Activated naive CD4-positive, alpha-beta T cell treated with anti-CD3 and anti-CD28 coated beads for 36 hours (primary cell): ENCODE data around the gene ST7. TPM values are rescaled to one million over a fixed set of nuclear protein-coding genes. Genes with fewer than 3 reads are reported as not detected.

Experiments used
- CTCF ChIA-PET: fragments of 350-600 bp; sonication (Branson Sonifier 250); formaldehyde crosslinking; loops from one replicate; lab custom pipeline; 2021; ENCODE audit warnings: antibody characterized with exemption; lab: Charles Lee
- DNase-seq: peaks from one replicate; pipeline ENCODE4 v3.0.0-alpha.2; 2020
- H3K27ac Mint-ChIP-seq: one replicate; pipeline ENCODE4 v1.8.0; 2021; ENCODE audit warnings: mild to moderate bottlenecking, mixed read lengths
- H3K27me3 Mint-ChIP-seq: one replicate; pipeline ENCODE4 v1.8.0; 2021; ENCODE audit warnings: low read depth, mixed read lengths
- H3K36me3 Mint-ChIP-seq: one replicate; pipeline ENCODE4 v1.8.0; 2021; ENCODE audit warnings: low read depth, mixed read lengths
- H3K4me1 Mint-ChIP-seq: one replicate; pipeline ENCODE4 v1.8.0; 2021; ENCODE audit warnings: low read depth, mixed read lengths
- H3K4me3 Mint-ChIP-seq: one replicate; pipeline ENCODE4 v1.8.0; 2021; ENCODE audit warnings: mild to moderate bottlenecking, moderate library complexity, mixed read lengths
- H3K9me3 Mint-ChIP-seq: one replicate; pipeline ENCODE4 v1.8.0; 2021; ENCODE audit warnings: mixed read lengths
- intact Hi-C: fragments of 100-400 bp; cut with micrococcal nuclease; formaldehyde crosslinking; loops from one replicate; pipeline ENCODE4 v1.15.1; 2023
- total RNA-seq, 2 experiments: library from RNA; stranded (reverse); gene quantifications; one replicate each; pipeline ENCODE4 v1.2.3, GENCODE V29; 2021

The ST7 gene
- total RNA-seq, 2 experiments from 2014 or later = 4.1 to 5.2 TPM

- Mint-ChIP-seq H3K9me3 (no peaks in the 10 kb centered on the region), H3K36me3 (no peaks in the 10 kb centered on the region), H3K4me1 (peaks cover 8% of the 10 kb centered on the region), H3K27me3 (peaks cover 2% of the 10 kb centered on the region), H3K4me3 (no peak overlapping the region), H3K27ac (no peak overlapping the region)
- CTCF ChIA-PET = interaction anchor here (0.7 kb wide), 1 partner anchor 29 kb away, joined by 3 read pairs; no protein-coding TSS in a partner anchor
- DNase-seq = no peak
- intact Hi-C loops = loop anchor here (1.0 kb wide), 1 partner anchor 31 kb away; no protein-coding TSS in a partner anchor
These were observed 87.7 kb downstream of the ST7 start for GRCh38 chr7:117041007-117041406.

DNA sequence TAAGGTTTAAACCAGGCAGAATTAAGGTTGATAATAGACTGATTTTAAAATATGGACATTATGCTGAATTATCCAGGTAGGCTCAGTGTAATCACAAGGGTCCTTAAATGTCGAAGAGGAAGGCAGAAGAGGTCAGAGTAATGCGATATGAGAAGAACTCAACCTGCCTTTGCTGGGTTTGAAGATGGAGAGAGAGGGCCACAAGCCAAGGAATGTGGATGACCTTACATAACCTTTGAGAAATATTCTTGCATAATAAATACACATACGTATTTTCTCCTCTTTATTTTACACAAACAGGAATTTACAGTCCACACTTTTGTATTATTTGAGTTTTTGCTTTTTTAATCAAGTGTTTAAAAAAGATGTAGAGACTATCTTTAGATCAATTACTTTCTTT, 88.5 kb downstream of the ST7 start:
- no peak for DNase-seq
- Mint-ChIP-seq H3K4me3 (no peak overlapping the region), H3K27me3 (peaks cover 2% of the 10 kb centered on the region), H3K36me3 (no peaks in the 10 kb centered on the region), H3K4me1 (peaks cover 8% of the 10 kb centered on the region), H3K9me3 (no peaks in the 10 kb centered on the region), H3K27ac (no peak overlapping the region)
- CTCF ChIA-PET = no interaction called here
- intact Hi-C loops = loop anchor here (1.0 kb wide), 1 partner anchor 32 kb away; no protein-coding TSS in a partner anchor

- CTCF ChIA-PET = no interaction called here
These were observed 90.0 kb downstream of the ST7 start for GRCh38 chr7:117043108-117043825.

GRCh38 chr7:117044664-117045063, 91.4 kb downstream of the ST7 start:
- Mint-ChIP-seq H3K4me3 (no peak overlapping the region), H3K27me3 (no peaks in the 10 kb centered on the region), H3K36me3 (no peaks in the 10 kb centered on the region), H3K9me3 (no peaks in the 10 kb centered on the region), H3K27ac (no peak overlapping the region), H3K4me1 (peaks cover 28% of the 10 kb centered on the region)
- intact Hi-C loops = no loop called here
- CTCF ChIA-PET = no interaction called here
- DNase-seq = no peak

More at GRCh38 chr7:117043108-117043825, 90.0 kb downstream of the ST7 start:
- no peak overlapping the region for H3K27ac Mint-ChIP-seq
- DNase-seq = no peak
- no peak overlapping the region for H3K4me3 Mint-ChIP-seq
- intact Hi-C loops = no loop called here
- no peaks in the 10 kb centered on the region for H3K9me3 Mint-ChIP-seq
- H3K27me3 Mint-ChIP-seq = peaks cover under 1% of the 10 kb centered on the region
- no peaks in the 10 kb centered on the region for H3K36me3 Mint-ChIP-seq
- H3K4me1 Mint-ChIP-seq = peaks cover 14% of the 10 kb centered on the region

DNA sequence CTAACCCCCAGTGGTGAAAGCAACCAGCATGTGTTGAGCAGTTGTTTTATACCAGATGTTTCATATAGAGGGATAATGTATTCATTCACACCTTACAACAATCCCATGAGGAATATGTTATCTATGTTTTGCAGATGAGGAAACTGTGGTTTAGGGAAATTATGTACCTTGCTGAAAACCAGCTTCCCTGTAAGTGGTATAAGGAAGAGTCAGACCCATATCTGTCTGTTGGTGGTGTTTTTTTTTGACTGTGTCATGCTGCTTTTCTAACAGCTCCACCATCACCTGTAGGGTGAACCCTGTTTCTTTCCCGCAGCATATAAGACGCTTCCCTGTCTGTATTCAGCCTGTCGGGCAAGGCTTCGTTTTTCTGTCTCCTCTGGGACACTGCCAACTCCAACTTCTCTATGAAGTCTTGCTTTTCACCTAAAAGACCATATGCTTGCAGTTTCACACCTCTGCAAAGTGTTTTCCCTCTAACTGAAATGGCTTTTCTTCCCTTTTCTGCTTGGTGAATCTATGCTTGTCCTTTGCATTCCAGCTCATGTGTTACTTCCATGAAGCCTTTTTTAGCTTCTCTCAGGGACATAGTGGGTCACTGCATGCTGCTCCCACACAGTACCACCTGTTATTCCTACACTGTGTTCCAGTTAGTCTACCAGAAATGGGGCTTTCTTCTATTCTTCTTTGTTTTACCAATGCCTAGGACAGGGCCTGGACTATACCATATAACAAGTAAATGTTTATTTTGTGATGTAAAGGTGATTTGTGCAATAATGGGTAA, 92.8 kb downstream of the ST7 start:
- no peak for DNase-seq
- Mint-ChIP-seq H3K27ac (no peak overlapping the region), H3K27me3 (no peaks in the 10 kb centered on the region), H3K9me3 (no peaks in the 10 kb centered on the region), H3K4me3 (no peak overlapping the region), H3K4me1 (peaks cover 28% of the 10 kb centered on the region), H3K36me3 (no peaks in the 10 kb centered on the region)
- CTCF ChIA-PET = interaction anchor here (0.6 kb wide), 1 partner anchor 75 kb away, joined by 3 read pairs; no protein-coding TSS in a partner anchor
- intact Hi-C loops = no loop called here

DNA sequence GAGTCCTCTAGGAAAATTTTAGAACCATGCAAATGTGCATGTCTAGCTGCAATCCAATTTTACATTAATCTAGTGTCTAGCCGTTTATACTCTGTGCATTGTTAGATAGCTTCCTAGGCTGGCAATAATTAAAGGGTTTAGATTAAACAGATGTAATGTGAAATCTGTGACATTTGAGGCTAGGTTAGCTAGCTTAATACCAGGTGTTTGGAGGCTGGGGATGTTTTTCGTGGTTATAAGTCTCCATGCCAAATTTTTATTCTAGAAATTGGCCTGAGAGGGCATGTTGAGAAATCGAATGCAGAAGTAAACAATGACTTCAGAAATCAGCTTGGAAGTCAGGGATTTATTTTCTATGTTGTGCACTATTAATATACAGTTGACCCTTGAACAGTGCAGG, 94.2 kb downstream of the ST7 start:
- intact Hi-C loops = no loop called here
- Mint-ChIP-seq H3K27ac (no peak overlapping the region), H3K36me3 (peaks cover 5% of the 10 kb centered on the region)

GRCh38 chr7:117048114-117048866, 95.0 kb downstream of the ST7 start:
- Mint-ChIP-seq H3K4me1 (peaks cover 34% of the 10 kb centered on the region), H3K36me3 (peaks cover 5% of the 10 kb centered on the region), H3K27ac (no peak overlapping the region), H3K4me3 (peak overlapping the region; percentile 36), H3K9me3 (no peaks in the 10 kb centered on the region), H3K27me3 (no peaks in the 10 kb centered on the region)
- intact Hi-C loops = no loop called here
- CTCF ChIA-PET = interaction anchor here (0.5 to 1.2 kb wide), 3 partner anchors 41 to 150 kb away, joined by 3 to 5 read pairs (median 5); no protein-coding TSS in a partner anchor
- DNase-seq = peak; percentile 11

More for the DNA sequence above, 94.2 kb downstream of the ST7 start:
- Mint-ChIP-seq H3K27me3 (no peaks in the 10 kb centered on the region), H3K9me3 (no peaks in the 10 kb centered on the region), H3K4me1 (peaks cover 34% of the 10 kb centered on the region), H3K4me3 (no peak overlapping the region)
- CTCF ChIA-PET = interaction anchor here (0.6 kb wide), 1 partner anchor 36 kb away, joined by 3 read pairs; no protein-coding TSS in a partner anchor
- no peak for DNase-seq

DNA sequence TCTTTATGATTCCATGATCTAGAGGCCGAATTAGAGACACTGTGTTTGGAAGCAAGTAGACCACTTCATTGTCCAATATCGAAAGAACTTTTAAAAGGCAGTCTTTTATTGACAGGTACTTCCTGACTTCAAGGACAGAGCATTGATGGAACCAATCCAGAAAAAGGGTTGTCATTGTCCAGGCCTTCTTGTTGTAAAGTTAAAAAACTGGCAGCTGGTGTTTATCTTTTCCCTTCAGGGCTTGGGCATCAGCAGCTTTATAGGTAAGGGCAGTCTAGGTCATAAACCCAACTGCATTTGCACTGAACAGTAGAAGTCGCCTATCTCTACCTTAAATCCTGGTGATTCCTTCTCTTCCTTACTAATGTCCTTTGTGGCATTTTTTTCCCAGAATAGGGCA, 95.6 kb downstream of the ST7 start:
- intact Hi-C loops = no loop called here
- Mint-ChIP-seq H3K9me3 (no peaks in the 10 kb centered on the region), H3K4me1 (peaks cover 34% of the 10 kb centered on the region), H3K4me3 (peak overlapping the region; percentile 36), H3K27ac (no peak overlapping the region), H3K36me3 (peaks cover 5% of the 10 kb centered on the region), H3K27me3 (no peaks in the 10 kb centered on the region)
- CTCF ChIA-PET = interaction anchor here (0.5 to 1.2 kb wide), 4 partner anchors 42 to 151 kb away, joined by 3 to 5 read pairs (median 4); no protein-coding TSS in a partner anchor
- no peak for DNase-seq

- no peaks in the 10 kb centered on the region for H3K9me3 Mint-ChIP-seq
- H3K27ac Mint-ChIP-seq = no peak overlapping the region
- H3K36me3 Mint-ChIP-seq = peaks cover 5% of the 10 kb centered on the region
- no peak for DNase-seq
- intact Hi-C loops = loop anchor here (5.0 kb wide), 1 partner anchor 60 kb away; no protein-coding TSS in a partner anchor
- H3K4me1 Mint-ChIP-seq = peaks cover 34% of the 10 kb centered on the region
- no peaks in the 10 kb centered on the region for H3K27me3 Mint-ChIP-seq
- CTCF ChIA-PET = interaction anchor here (1.7 kb wide), 1 partner anchor 63 kb away, joined by 5 read pairs; no protein-coding TSS in a partner anchor
- no peak overlapping the region for H3K4me3 Mint-ChIP-seq
These were observed 98.5 kb downstream of the ST7 start for GRCh38 chr7:117051808-117052207.

GRCh38 chr7:117053432-117053831, 100.1 kb downstream of the ST7 start:
- peaks cover 5% of the 10 kb centered on the region for H3K36me3 Mint-ChIP-seq
- peaks cover 27% of the 10 kb centered on the region for H3K4me1 Mint-ChIP-seq
- H3K4me3 Mint-ChIP-seq = no peak overlapping the region
- H3K27me3 Mint-ChIP-seq = no peaks in the 10 kb centered on the region
- intact Hi-C loops = loop anchor here (5.0 kb wide), 1 partner anchor 59 kb away; no protein-coding TSS in a partner anchor
- no peak for DNase-seq
- H3K9me3 Mint-ChIP-seq = no peaks in the 10 kb centered on the region
- H3K27ac Mint-ChIP-seq = no peak overlapping the region
- CTCF ChIA-PET = no interaction called here

DNA sequence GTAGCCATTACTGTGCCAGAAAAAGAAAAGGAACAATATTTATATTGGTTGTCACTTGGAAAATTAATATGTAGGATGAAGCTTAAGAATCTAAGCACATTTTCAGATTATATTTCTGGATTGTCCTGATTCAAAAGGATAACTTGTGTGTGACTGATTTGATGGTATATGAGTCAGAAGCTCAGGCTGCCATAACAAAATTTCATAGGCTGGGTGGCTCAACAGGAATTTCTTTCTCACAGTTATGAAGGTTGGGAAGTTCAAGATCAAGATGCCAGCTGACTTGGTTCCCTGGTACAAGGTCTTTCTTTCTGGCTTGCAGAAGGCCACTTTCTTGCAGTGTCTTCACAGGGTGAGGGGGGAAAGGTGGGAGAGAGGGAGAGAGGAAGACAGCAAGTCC, 108.5 kb downstream of the ST7 start:
- DNase-seq = no peak

More for the DNA sequence above, 108.5 kb downstream of the ST7 start:
- intact Hi-C loops = no loop called here
- CTCF ChIA-PET = no interaction called here
- H3K36me3 Mint-ChIP-seq = no peaks in the 10 kb centered on the region
- H3K9me3 Mint-ChIP-seq = no peaks in the 10 kb centered on the region
- H3K4me1 Mint-ChIP-seq = no peaks in the 10 kb centered on the region
- H3K27me3 Mint-ChIP-seq = no peaks in the 10 kb centered on the region
- H3K4me3 Mint-ChIP-seq = no peak overlapping the region
- no peak overlapping the region for H3K27ac Mint-ChIP-seq
